ENCODE measurements around the gene RIC3. TPM values are rescaled to one million over a fixed set of nuclear protein-coding genes. Genes with fewer than 3 reads are reported as not detected.

RIC3 gene
- total RNA-seq, 2 donors from 2014 or later = 25.0 to 27.3 TPM

GRCh38 chr11:8107642-8108041 lies 61.2 kb downstream of the RIC3 start:
- H3K36me3 ChIP-seq = no peaks in the 10 kb centered on the region
- TF ChIP-seq POLR2AphosphoS5 (IDR thresholded peaks at IDR 0.05) (no peak), POLR2A (IDR thresholded peaks at IDR 0.05) (no peak)
- TF ChIP-seq, protein P1, sequence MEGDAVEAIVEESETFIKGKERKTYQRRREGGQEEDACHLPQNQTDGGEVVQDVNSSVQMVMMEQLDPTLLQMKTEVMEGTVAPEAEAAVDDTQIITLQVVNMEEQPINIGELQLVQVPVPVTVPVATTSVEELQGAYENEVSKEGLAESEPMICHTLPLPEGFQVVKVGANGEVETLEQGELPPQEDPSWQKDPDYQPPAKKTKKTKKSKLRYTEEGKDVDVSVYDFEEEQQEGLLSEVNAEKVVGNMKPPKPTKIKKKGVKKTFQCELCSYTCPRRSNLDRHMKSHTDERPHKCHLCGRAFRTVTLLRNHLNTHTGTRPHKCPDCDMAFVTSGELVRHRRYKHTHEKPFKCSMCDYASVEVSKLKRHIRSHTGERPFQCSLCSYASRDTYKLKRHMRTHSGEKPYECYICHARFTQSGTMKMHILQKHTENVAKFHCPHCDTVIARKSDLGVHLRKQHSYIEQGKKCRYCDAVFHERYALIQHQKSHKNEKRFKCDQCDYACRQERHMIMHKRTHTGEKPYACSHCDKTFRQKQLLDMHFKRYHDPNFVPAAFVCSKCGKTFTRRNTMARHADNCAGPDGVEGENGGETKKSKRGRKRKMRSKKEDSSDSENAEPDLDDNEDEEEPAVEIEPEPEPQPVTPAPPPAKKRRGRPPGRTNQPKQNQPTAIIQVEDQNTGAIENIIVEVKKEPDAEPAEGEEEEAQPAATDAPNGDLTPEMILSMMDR (IDR thresholded peaks at IDR 0.05) = no peak
- H3K4me1 ChIP-seq (replicated peaks) = no peaks in the 10 kb centered on the region
- no peak overlapping the region for H3K27ac ChIP-seq
- intact Hi-C loops (cut with DNase I) = no loop called here
- no peaks in the 10 kb centered on the region for H3K9me3 ChIP-seq
- 67% methylated on average over 5 of the region's 5 CpGs for WGBS
- DNase-seq (ENCODE audit: low spot score) = no peak
- no peak overlapping the region for H3K4me3 ChIP-seq
- no peaks in the 10 kb centered on the region for H3K27me3 ChIP-seq (replicated peaks; ENCODE audit: insufficient read depth)

DNA sequence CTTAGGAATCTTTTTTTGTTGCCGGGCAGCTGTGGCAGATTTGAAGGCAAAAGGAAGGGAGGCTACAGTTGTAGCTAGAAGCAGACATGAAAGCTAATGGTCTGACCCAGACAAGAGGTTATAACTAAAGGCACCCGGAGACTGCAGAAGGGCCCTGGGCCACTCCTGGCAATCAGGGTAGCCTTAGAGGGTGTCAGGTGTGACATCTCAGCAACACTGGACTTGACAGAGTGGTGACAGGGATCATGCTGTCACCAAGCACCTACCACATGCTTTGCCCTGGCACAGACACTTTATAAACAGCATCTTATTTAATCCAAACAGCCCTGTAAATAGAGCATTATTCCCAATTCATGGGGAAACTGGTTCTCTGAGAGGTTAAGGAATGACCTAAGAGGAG lies 62.1 kb downstream of the RIC3 start:
- DNase-seq (ENCODE audit: low spot score) = no peak
- no peak for TF ChIP-seq POLR2A (IDR thresholded peaks at IDR 0.05)
- TF ChIP-seq, protein P1 (IDR thresholded peaks at IDR 0.05) = no peak
- TF ChIP-seq POLR2AphosphoS5 (IDR thresholded peaks at IDR 0.05) = no peak
- Histone ChIP-seq H3K9me3 (no peaks in the 10 kb centered on the region), H3K4me1 (replicated peaks) (no peaks in the 10 kb centered on the region), H3K27me3 (replicated peaks; ENCODE audit: insufficient read depth) (no peaks in the 10 kb centered on the region), H3K4me3 (no peak overlapping the region), H3K36me3 (no peaks in the 10 kb centered on the region), H3K27ac (no peak overlapping the region)
- 94% methylated on average over 2 of the region's 2 CpGs for WGBS
- intact Hi-C loops (cut with DNase I) = no loop called here

GRCh38 chr11:8105666-8106065 lies 63.2 kb downstream of the RIC3 start:
- Histone ChIP-seq H3K27me3 (replicated peaks; ENCODE audit: insufficient read depth) (no peaks in the 10 kb centered on the region), H3K27ac (no peak overlapping the region), H3K9me3 (no peaks in the 10 kb centered on the region), H3K4me1 (replicated peaks) (no peaks in the 10 kb centered on the region), H3K36me3 (no peaks in the 10 kb centered on the region), H3K4me3 (no peak overlapping the region)
- TF ChIP-seq POLR2A (IDR thresholded peaks at IDR 0.05) (no peak), POLR2AphosphoS5 (IDR thresholded peaks at IDR 0.05) (no peak)
- TF ChIP-seq, protein P1 (IDR thresholded peaks at IDR 0.05) = no peak
- no peak for DNase-seq (ENCODE audit: low spot score)
- WGBS = 47% methylated on average over 3 of the region's 3 CpGs
- intact Hi-C loops (cut with DNase I) = no loop called here

DNA sequence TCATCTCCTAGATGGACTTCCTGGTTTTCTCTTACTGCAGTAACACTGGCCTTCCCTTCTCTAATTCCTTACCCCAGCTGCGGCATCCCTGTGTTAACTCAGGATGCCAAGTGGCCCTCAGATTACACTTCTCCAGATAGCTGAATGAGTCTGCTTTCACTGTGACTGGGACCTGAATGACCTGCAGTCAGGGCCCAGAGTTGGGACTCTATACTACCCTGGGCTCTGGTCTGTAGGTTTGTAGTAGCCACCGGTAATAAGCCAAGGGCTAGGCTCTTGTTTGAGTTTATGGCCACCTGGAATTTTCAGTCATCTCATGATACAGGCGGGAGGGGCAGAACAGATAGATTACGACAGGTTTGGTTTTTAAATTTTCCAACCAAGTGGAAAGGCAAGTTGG lies 63.7 kb downstream of the RIC3 start:
- TF ChIP-seq POLR2A (IDR thresholded peaks at IDR 0.05) = no peak
- TF ChIP-seq, protein P1 (IDR thresholded peaks at IDR 0.05) = no peak
- no peak for TF ChIP-seq POLR2AphosphoS5 (IDR thresholded peaks at IDR 0.05)
- H3K4me3 ChIP-seq = no peak overlapping the region
- no peaks in the 10 kb centered on the region for H3K9me3 ChIP-seq
- H3K27ac ChIP-seq = no peak overlapping the region
- intact Hi-C loops (cut with DNase I) = no loop called here
- no peaks in the 10 kb centered on the region for H3K4me1 ChIP-seq (replicated peaks)
- no peak for DNase-seq (ENCODE audit: low spot score)
- 84% methylated on average over 4 of the region's 4 CpGs for WGBS
- no peaks in the 10 kb centered on the region for H3K27me3 ChIP-seq (replicated peaks; ENCODE audit: insufficient read depth)
- H3K36me3 ChIP-seq = no peaks in the 10 kb centered on the region

DNA sequence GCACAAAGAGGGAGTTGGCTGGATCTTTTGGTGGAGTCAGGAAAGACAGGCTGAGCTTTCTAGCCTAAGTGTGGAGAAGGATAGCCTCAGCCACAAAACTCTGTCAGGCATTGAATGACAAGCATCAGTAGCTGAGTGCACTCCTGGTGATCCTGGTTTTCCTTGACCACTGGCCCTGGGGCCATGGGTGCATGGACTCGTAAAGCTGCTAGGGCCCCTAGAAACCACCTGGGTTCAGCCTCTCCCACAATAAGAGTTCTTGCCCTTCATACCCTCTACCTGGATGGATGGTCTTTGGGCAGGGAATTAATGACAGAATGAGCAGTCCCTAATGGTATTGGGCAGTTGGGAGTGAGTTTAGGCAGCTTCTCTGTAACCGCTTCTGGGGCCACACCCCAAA lies 64.9 kb downstream of the RIC3 start:
- Histone ChIP-seq H3K27me3 (replicated peaks; ENCODE audit: insufficient read depth) (no peaks in the 10 kb centered on the region), H3K4me3 (no peak overlapping the region), H3K9me3 (no peaks in the 10 kb centered on the region), H3K27ac (no peak overlapping the region), H3K36me3 (no peaks in the 10 kb centered on the region), H3K4me1 (replicated peaks) (no peaks in the 10 kb centered on the region)
- TF ChIP-seq, protein P1 (IDR thresholded peaks at IDR 0.05) = no peak
- TF ChIP-seq POLR2A (IDR thresholded peaks at IDR 0.05) (no peak), POLR2AphosphoS5 (IDR thresholded peaks at IDR 0.05) (no peak)
- DNase-seq (ENCODE audit: low spot score) = no peak
- intact Hi-C loops (cut with DNase I) = no loop called here
- 87% methylated on average over 2 of the region's 2 CpGs for WGBS

All from prostate gland (tissue), 2 donors.